MM.1S (cell line): ENCODE results near the gene APPL2.

Source experiments
- EZH2phosphoT487 ChIP-seq: fragments of 300-600 bp; sonication (generic); IDR thresholded peaks from 2 replicates; pipeline ENCODE4 v1.6.1; 2018; ENCODE audit warnings: antibody characterized with exemption, low read length
- TF ChIP-seq, protein P1 (sequence below): fragments of 300-600 bp; sonication (generic); IDR thresholded peaks from 2 replicates; pipeline ENCODE4 v1.5.1; 2016; ENCODE audit warnings: antibody characterized with exemption, low read length, mixed read lengths

DNA sequence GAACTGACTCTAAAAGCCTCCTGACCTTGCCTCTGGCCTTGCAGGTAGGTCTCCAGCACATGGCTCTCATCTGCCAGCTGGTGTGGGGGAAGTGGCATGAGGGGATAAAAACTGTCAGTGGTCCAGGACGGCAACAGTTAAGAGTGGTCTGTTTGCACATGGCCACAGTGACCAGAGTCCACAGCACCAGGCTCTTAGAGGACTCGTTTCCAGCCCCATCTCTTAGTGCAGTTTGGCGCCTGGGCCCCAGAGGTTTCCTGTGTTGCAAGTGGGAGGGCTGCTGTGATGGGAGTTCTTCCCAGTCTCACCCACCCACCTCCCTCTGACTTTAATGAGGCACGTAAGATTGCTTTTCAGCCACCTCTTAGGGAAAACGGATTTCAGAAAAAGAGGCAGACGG, 37.0 kb downstream of the APPL2 start:
- no peak for TF ChIP-seq EZH2phosphoT487
- TF ChIP-seq, protein P1, sequence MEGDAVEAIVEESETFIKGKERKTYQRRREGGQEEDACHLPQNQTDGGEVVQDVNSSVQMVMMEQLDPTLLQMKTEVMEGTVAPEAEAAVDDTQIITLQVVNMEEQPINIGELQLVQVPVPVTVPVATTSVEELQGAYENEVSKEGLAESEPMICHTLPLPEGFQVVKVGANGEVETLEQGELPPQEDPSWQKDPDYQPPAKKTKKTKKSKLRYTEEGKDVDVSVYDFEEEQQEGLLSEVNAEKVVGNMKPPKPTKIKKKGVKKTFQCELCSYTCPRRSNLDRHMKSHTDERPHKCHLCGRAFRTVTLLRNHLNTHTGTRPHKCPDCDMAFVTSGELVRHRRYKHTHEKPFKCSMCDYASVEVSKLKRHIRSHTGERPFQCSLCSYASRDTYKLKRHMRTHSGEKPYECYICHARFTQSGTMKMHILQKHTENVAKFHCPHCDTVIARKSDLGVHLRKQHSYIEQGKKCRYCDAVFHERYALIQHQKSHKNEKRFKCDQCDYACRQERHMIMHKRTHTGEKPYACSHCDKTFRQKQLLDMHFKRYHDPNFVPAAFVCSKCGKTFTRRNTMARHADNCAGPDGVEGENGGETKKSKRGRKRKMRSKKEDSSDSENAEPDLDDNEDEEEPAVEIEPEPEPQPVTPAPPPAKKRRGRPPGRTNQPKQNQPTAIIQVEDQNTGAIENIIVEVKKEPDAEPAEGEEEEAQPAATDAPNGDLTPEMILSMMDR = no peak
